ENCODE data around the gene WFDC12.

WFDC12 gene

DNA sequence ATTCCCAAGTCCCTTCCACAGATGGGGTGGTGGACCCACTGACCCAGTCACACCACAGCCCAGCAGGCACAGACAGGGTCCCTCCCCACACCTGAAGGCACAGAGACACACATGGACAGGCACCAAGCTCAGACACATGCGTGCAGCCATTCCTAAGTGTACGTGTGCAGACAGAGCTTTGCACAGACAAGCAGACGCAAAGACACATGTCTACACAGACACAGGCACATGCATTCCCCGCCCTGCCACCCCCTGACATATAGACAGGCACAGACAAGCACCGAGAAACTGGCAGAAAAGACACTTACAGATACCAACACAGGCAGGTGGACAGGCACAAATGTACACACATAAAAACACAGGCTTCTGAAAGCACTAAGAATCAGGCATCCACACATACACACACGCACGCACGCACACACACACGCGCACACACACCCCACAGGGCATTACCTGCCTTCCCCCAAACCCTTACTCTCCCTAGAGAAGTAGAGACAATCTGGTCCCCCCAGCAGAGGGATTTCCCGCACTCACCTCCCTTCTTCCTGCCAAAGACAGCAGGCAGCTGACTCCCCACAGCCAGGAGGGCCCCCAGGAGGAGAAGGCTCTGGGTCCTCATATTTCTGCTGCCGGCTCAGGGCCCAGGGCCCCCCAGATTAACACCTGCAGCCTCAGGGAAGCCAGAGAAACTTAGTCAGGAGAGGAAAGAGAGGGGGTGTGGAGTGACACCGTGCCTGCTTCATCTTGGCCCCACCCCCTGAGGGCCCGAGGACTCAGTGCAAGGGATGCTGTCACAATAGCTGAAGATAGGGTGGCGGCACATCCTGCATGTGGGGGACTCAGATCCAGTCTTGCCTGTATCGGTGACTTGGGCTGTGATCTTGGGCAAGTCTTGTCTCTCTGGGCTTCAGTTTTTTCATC is 9.5 kb downstream of the WFDC12 start, which contains the start of gene WFDC5:
Gene WFDC5 (minus strand): TSS at position 710 of the 921 bp plus-strand sequence. CDS start 91 bp downstream, at position 619.
- no peak for FAIRE-seq
- no peak for DNase-seq (ENCODE audit: insufficient read length)
- TF ChIP-seq TAF1 (IDR thresholded peaks at IDR 0.05; ENCODE audit: borderline replicate concordance, low read depth, low read length) = no peak
- no peak for TF ChIP-seq POLR2AphosphoS5 (IDR thresholded peaks at IDR 0.05; ENCODE audit: low read depth, low read length)
- no peak for TF ChIP-seq POLR2A (IDR thresholded peaks at IDR 0.05; ENCODE audit: low read depth, low read length)

DNA sequence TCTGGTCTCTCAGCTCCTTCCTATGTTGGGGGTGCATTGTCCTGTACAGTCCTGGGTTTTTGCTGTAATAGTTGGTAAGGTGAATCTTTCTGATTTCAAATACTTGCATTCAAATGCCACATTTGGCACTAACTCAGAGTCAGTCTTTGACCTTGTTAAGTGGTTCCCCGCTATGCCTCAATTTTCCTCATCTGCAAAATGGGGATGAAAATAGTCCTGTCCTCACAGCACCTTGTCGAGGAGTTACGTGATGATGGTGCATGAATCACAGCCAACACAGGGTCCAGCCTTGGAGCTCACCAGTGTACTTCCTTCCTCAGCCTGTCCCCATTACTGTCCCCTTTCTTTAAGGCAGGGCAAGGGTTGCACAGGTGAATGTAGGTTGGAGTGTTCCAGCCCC is 10.4 kb downstream of the WFDC12 start:
- TF ChIP-seq POLR2AphosphoS5 (IDR thresholded peaks at IDR 0.05; ENCODE audit: low read depth, low read length) = no peak
- no peak for TF ChIP-seq TAF1 (IDR thresholded peaks at IDR 0.05; ENCODE audit: borderline replicate concordance, low read depth, low read length)
- no peak for TF ChIP-seq POLR2A (IDR thresholded peaks at IDR 0.05; ENCODE audit: low read depth, low read length)

GRCh38 chr20:45112754-45113153 is 11.5 kb downstream of the WFDC12 start:
- TF ChIP-seq TAF1 (IDR thresholded peaks at IDR 0.05; ENCODE audit: borderline replicate concordance, low read depth, low read length) (no peak), POLR2A (IDR thresholded peaks at IDR 0.05; ENCODE audit: low read depth, low read length) (no peak), POLR2AphosphoS5 (IDR thresholded peaks at IDR 0.05; ENCODE audit: low read depth, low read length) (no peak)
- FAIRE-seq = no peak
- DNase-seq (ENCODE audit: insufficient read length) = no peak

More for the DNA sequence above, 10.4 kb downstream of the WFDC12 start:
- FAIRE-seq (no peak), DNase-seq (ENCODE audit: insufficient read length) (no peak)

DNA sequence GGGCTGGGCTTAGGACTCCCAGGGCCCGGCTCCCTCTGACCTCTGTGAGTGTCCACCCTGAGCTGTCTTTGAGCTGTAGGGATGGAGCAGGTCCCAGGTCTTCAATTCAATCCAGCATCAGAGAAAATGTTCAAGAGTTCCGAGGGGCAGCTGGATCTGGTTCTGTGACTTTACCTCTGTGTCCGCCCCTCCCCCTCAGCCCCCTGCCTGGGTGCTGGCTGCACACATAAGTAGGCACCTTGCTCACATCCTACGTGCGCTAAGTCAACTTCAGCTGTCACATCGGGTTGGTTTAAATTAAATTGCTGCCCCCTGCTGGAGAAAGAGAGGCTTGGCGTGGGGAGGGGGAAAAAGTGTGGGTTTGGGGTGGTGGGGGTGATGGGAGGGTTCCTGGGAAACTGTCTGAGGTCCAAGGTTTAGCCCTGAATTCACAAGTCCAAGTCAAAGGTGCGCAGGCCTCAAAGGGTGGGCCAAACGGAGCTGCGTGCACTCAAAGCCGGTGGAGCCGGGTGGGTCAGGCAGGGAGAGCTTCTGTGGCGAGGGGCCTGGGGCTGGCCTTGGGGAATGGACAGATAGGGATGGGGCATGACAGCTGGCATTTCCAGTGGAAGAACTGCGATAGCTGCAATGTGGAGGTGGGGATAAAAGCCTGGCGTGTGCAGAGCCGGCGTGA is 12.3 kb downstream of the WFDC12 start:
- TF ChIP-seq POLR2AphosphoS5 (IDR thresholded peaks at IDR 0.05; ENCODE audit: low read depth, low read length) = no peak
- no peak for TF ChIP-seq TAF1 (IDR thresholded peaks at IDR 0.05; ENCODE audit: borderline replicate concordance, low read depth, low read length)
- TF ChIP-seq POLR2A (IDR thresholded peaks at IDR 0.05; ENCODE audit: low read depth, low read length) = no peak
- no peak for FAIRE-seq
- DNase-seq (ENCODE audit: insufficient read length) = no peak

DNA sequence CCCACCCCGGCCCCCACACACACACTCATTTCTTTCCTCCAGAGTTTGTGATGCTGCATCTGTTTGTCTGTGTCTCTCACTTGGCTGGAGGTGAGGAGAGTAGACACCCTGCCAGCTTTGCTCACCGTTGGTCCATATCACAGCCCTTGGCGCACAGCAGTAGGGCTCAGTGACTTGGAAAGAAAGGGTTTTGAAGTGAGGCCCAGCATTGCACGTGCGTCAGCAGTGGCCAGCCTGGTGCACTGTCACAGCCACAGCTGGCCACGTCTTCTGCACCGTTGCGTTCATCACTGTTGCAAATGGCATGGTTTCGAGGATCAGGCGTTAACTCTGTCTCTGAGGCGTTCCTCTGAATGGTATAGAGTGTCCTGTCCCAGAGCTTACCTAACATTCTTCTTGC is 13.0 kb downstream of the WFDC12 start:
- TF ChIP-seq POLR2AphosphoS5 (IDR thresholded peaks at IDR 0.05; ENCODE audit: low read depth, low read length) = no peak
- TF ChIP-seq POLR2A (IDR thresholded peaks at IDR 0.05; ENCODE audit: low read depth, low read length) = no peak
- no peak for TF ChIP-seq TAF1 (IDR thresholded peaks at IDR 0.05; ENCODE audit: borderline replicate concordance, low read depth, low read length)
- FAIRE-seq = no peak

GRCh38 chr20:45110301-45110700 is 14.0 kb downstream of the WFDC12 start:
- FAIRE-seq = no peak
- TF ChIP-seq TAF1 (IDR thresholded peaks at IDR 0.05; ENCODE audit: borderline replicate concordance, low read depth, low read length) (no peak), POLR2A (IDR thresholded peaks at IDR 0.05; ENCODE audit: low read depth, low read length) (no peak), POLR2AphosphoS5 (IDR thresholded peaks at IDR 0.05; ENCODE audit: low read depth, low read length) (no peak)

More for the DNA sequence above, 13.0 kb downstream of the WFDC12 start:
- DNase-seq (ENCODE audit: insufficient read length) = no peak

DNA sequence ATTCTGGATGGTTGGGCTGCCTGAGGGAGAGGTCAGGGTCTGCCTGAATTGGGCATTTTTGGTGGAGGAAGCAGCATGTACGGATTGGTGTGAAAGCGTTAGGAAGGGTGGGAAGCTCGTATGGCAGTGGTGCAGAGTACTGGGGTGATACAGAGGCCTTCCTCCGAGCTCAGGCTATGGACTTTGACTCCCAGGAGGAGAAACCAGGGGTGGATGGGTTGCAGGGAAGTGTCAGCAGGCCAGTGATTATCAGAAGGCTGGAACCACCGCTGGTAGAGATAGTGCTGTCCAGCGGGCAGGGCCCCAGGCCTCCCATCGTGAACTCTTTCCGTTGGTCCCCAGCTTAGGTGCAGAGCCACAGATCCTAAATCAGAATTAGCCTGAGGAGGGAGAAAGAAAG is 14.6 kb downstream of the WFDC12 start:
- no peak for DNase-seq (ENCODE audit: insufficient read length)
- no peak for TF ChIP-seq POLR2A (IDR thresholded peaks at IDR 0.05; ENCODE audit: low read depth, low read length)
- TF ChIP-seq POLR2AphosphoS5 (IDR thresholded peaks at IDR 0.05; ENCODE audit: low read depth, low read length) = no peak
- no peak for TF ChIP-seq TAF1 (IDR thresholded peaks at IDR 0.05; ENCODE audit: borderline replicate concordance, low read depth, low read length)

More at GRCh38 chr20:45110301-45110700, 14.0 kb downstream of the WFDC12 start:
- DNase-seq (ENCODE audit: insufficient read length) = no peak

GRCh38 chr20:45105317-45105716 is 18.9 kb downstream of the WFDC12 start:
- FAIRE-seq (no peak), DNase-seq (ENCODE audit: insufficient read length) (no peak)
- TF ChIP-seq POLR2AphosphoS5 (IDR thresholded peaks at IDR 0.05; ENCODE audit: low read depth, low read length) = no peak
- no peak for TF ChIP-seq POLR2A (IDR thresholded peaks at IDR 0.05; ENCODE audit: low read depth, low read length)
- no peak for TF ChIP-seq TAF1 (IDR thresholded peaks at IDR 0.05; ENCODE audit: borderline replicate concordance, low read depth, low read length)

More for the DNA sequence above, 14.6 kb downstream of the WFDC12 start:
- no peak for FAIRE-seq

DNA sequence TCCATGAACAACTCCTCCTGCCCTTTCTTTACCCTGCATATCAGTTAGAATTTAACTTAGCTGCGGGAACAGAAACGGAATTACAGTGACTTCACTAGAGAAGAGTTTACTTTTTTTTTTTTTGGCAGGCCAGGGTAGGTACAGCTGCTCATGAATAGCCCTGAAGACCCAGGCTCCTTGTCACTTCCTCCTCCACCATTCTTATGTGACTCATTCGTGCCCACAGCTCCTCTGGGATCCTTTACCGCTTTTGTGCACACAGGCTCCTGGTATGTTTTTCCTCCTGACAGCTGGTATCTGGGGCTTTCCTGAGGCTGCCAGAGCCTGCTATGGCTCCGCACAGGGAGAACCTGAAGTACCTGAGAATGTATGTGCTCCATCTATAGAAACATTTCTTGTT is 19.5 kb downstream of the WFDC12 start:
- no peak for DNase-seq (ENCODE audit: insufficient read length)
- no peak for FAIRE-seq

DNA sequence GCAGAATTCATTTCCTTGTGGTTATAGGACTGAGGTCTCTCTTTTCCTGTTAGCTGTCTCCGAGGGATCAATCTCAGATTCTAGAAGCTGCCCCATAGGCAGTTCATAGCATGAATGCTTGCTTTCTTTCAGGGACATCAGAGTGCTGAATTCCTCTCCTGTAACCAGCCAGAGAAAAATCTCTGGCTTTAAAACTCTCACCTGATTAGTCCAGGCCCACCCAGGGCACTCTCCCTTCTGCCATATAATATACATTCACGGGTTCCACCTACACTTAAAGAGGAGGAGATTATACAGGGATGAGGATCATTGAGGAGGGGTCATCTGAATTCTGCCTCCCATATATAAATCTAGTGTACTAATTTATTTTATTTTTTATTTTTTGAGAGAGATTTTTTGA is 21.2 kb downstream of the WFDC12 start:
- DNase-seq (ENCODE audit: insufficient read length) (no peak), FAIRE-seq (no peak)
- TF ChIP-seq POLR2A (IDR thresholded peaks at IDR 0.05; ENCODE audit: low read depth, low read length) = no peak
- TF ChIP-seq POLR2AphosphoS5 (IDR thresholded peaks at IDR 0.05; ENCODE audit: low read depth, low read length) = no peak
- TF ChIP-seq TAF1 (IDR thresholded peaks at IDR 0.05; ENCODE audit: borderline replicate concordance, low read depth, low read length) = no peak

More for the DNA sequence above, 19.5 kb downstream of the WFDC12 start:
- TF ChIP-seq POLR2AphosphoS5 (IDR thresholded peaks at IDR 0.05; ENCODE audit: low read depth, low read length) (no peak), TAF1 (IDR thresholded peaks at IDR 0.05; ENCODE audit: borderline replicate concordance, low read depth, low read length) (no peak), POLR2A (IDR thresholded peaks at IDR 0.05; ENCODE audit: low read depth, low read length) (no peak)

DNA sequence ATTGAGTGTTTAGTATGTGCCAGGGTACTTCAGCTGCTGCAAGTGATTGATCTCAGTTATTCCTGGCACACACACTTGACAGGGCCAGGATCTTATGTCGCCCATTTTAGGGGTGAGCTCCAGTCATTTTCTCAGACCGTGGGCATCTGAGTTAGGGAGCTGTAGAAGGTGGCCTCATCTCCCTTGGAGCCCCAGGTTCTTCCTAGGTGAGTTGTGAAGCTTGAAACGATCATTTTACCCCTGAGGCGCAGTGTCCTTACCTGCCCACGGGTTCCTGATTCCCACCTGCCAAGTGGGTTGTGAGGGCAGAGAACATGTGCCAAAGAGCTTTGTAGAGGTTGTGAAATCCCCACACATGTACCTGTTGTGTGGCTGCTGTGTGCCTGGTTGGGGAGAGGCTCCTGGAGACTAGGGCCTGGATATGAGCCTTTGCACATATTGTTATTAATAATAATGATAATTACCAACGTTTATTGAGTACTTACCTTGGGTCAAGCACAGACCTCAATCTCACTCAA is 22.9 kb downstream of the WFDC12 start:
- FAIRE-seq (no peak), DNase-seq (ENCODE audit: insufficient read length) (no peak)
- TF ChIP-seq TAF1 (IDR thresholded peaks at IDR 0.05; ENCODE audit: borderline replicate concordance, low read depth, low read length) (no peak), POLR2AphosphoS5 (IDR thresholded peaks at IDR 0.05; ENCODE audit: low read depth, low read length) (no peak), POLR2A (IDR thresholded peaks at IDR 0.05; ENCODE audit: low read depth, low read length) (no peak)
